Loucy (cell line): ENCODE data around the gene SOX8.

Source experiments
- H2AFZ ChIP-seq: fragments of 200-600 bp; sonication (generic); 2 replicates; pipeline ENCODE4 v1.6.0; 2016; ENCODE audit warnings: antibody characterized with exemption, mild to moderate bottlenecking, low read length, moderate library complexity
- H3F3A ChIP-seq: fragments of 200-600 bp; 2 replicates; pipeline ENCODE4 v1.6.0; 2016; ENCODE audit warnings: antibody characterized with exemption, low read depth, mild to moderate bottlenecking
- H3K27me3 ChIP-seq: fragments of 200-600 bp; sonication (generic); 2 replicates; pipeline ENCODE4 v1.6.1; 2014; ENCODE audit warnings: low read length, mild to moderate bottlenecking; ENCODE audit not compliant: insufficient read depth, poor library complexity, severe bottlenecking
- H3K36me3 ChIP-seq: fragments of 200-600 bp; sonication (generic); 2 replicates; pipeline ENCODE4 v1.6.1; 2016; ENCODE audit warnings: low read length; ENCODE audit not compliant: insufficient read depth
- H3K4me1 ChIP-seq: fragments of 200-600 bp; sonication (generic); 2 replicates; pipeline ENCODE4 v1.5.1; 2014; ENCODE audit warnings: low read length, mild to moderate bottlenecking; ENCODE audit not compliant: insufficient read depth, poor library complexity, severe bottlenecking
- H3K4me2 ChIP-seq: fragments of 200-600 bp; sonication (generic); 2 replicates; pipeline ENCODE4 v1.6.0; 2014; ENCODE audit warnings: antibody characterized with exemption, low read length, low read depth, mild to moderate bottlenecking; ENCODE audit not compliant: poor library complexity, severe bottlenecking
- H3K4me3 ChIP-seq: fragments of 200-600 bp; sonication (generic); 2 replicates; pipeline ENCODE4 v1.5.1; 2014; ENCODE audit warnings: low read length, mild to moderate bottlenecking, mixed read lengths; ENCODE audit not compliant: poor library complexity, severe bottlenecking
- H3K79me2 ChIP-seq: fragments of 200-600 bp; sonication (generic); 2 replicates; pipeline ENCODE4 v1.6.1; 2014; ENCODE audit warnings: low read length; ENCODE audit not compliant: insufficient read depth
- H3K9ac ChIP-seq: fragments of 200-600 bp; sonication (generic); 2 replicates; pipeline ENCODE4 v1.6.0; 2014; ENCODE audit warnings: mild to moderate bottlenecking, low read depth, low read length, moderate library complexity; ENCODE audit not compliant: poor library complexity, severe bottlenecking
- H3K9me2 ChIP-seq: fragments of 200-600 bp; sonication (generic); replicated peaks from 2 replicates; pipeline ENCODE4 v1.6.1; 2016; ENCODE audit warnings: low read depth, low read length, mixed read lengths
- H3K9me3 ChIP-seq: fragments of 200-600 bp; sonication (generic); 2 replicates; pipeline ENCODE4 v1.6.1; 2014; ENCODE audit warnings: mild to moderate bottlenecking, antibody characterized with exemption, low read length, low read depth; ENCODE audit not compliant: insufficient read depth
- H4K20me1 ChIP-seq: fragments of 200-600 bp; sonication (generic); 2 replicates; pipeline ENCODE4 v1.6.0; 2014; ENCODE audit warnings: antibody characterized with exemption, low read length, mild to moderate bottlenecking; ENCODE audit not compliant: insufficient read depth, poor library complexity, severe bottlenecking
- CTCF ChIP-seq: fragments of 200-600 bp; sonication (generic); conservative IDR thresholded peaks from 2 replicates; pipeline ENCODE4 v1.5.1; 2014; ENCODE audit warnings: mild to moderate bottlenecking, antibody characterized with exemption, low read length
- EZH2phosphoT487 ChIP-seq: fragments of 200-600 bp; IDR thresholded peaks from 2 replicates; pipeline ENCODE4 v1.6.1; 2018; ENCODE audit warnings: antibody characterized with exemption, mild to moderate bottlenecking, moderate library complexity, borderline replicate concordance

SOX8 gene

GRCh38 chr16:985646-986400, 4.3 kb downstream of the SOX8 start:
- TF ChIP-seq EZH2phosphoT487 (no peak), CTCF (no peak)
- Histone ChIP-seq H3K9ac (no peak overlapping the region), H3K79me2 (no peaks in the 10 kb centered on the region), H3K9me2 (no peaks in the 10 kb centered on the region), H2AFZ (no peak overlapping the region), H3K36me3 (no peaks in the 10 kb centered on the region), H3K4me1 (no peaks in the 10 kb centered on the region), H3F3A (no peaks in the 10 kb centered on the region), H3K9me3 (no peaks in the 10 kb centered on the region), H3K4me3 (no peak overlapping the region), H3K27me3 (no peaks in the 10 kb centered on the region), H3K4me2 (no peak overlapping the region), H4K20me1 (no peaks in the 10 kb centered on the region)

DNA sequence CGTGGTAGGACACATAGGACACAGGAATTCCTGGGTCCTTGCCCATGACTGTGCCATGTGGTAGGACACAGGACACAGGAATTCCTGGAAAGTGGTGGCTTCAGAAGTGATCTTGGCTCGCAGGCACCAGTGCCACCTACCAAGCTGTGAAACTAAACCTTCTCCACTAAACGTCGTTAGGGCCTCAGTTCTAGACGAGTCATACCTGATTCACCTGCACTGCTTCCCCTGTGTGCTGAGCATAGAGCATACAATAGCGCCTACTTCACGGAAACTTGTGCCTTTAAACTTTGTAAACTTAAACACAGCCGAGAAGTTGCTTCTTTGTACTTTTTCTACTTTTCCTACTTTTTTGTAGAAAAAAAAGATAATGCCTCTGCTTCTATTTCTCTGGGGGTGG, 4.8 kb downstream of the SOX8 start:
- Histone ChIP-seq H3K4me2 (no peak overlapping the region), H3K4me1 (no peaks in the 10 kb centered on the region), H3K79me2 (no peaks in the 10 kb centered on the region), H3K4me3 (no peak overlapping the region), H2AFZ (no peak overlapping the region), H3K36me3 (no peaks in the 10 kb centered on the region), H3K27me3 (no peaks in the 10 kb centered on the region), H3K9ac (no peak overlapping the region), H3K9me2 (no peaks in the 10 kb centered on the region), H4K20me1 (no peaks in the 10 kb centered on the region), H3K9me3 (no peaks in the 10 kb centered on the region), H3F3A (no peaks in the 10 kb centered on the region)
- TF ChIP-seq CTCF (no peak), EZH2phosphoT487 (no peak)

DNA sequence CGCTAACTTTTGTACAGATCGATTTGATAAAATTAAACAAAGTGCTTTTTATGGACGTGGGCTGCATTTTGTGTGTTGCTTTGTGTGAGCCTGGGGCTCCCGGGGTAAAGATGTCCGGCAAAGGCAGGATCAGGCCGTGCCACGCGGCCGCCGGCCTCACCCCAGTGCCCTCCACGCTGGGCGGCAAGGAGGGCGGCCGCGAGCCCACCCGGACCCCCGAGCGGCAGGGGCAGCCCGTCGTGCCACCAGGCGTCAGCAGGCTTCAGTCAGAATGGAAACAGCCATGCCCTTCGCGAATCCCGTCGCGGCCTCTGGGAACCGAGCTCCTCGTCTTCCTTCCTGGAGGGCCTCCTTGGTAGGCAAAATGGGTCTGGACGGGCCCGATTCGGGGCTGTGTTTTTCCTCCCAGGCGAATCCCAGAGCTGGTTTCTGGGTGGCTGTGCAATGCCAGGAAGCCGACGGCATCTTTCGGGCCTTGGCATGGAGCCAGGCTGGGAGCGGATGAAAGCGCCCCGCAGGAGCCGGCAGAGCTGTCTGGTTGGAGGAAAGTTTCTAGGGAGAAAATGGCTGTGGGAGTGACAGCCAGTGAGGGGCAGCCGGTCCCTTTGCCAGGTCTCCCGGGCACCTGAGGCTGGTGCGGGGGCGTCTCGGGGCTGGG, 5.5 kb downstream of the SOX8 start:
- Histone ChIP-seq H2AFZ (no peak overlapping the region), H3K9me2 (no peaks in the 10 kb centered on the region), H4K20me1 (no peaks in the 10 kb centered on the region), H3K9me3 (no peaks in the 10 kb centered on the region), H3K79me2 (no peaks in the 10 kb centered on the region), H3K4me1 (no peaks in the 10 kb centered on the region), H3K36me3 (no peaks in the 10 kb centered on the region), H3K9ac (no peak overlapping the region), H3K4me2 (no peak overlapping the region), H3K27me3 (no peaks in the 10 kb centered on the region), H3K4me3 (no peak overlapping the region), H3F3A (no peaks in the 10 kb centered on the region)
- TF ChIP-seq CTCF (no peak), EZH2phosphoT487 (no peak)
